Astrocyte (in vitro differentiated cells and primary cell): ENCODE results near the gene PCYT1A. TPM values are rescaled to one million over a fixed set of nuclear protein-coding genes. Genes with fewer than 3 reads are reported as not detected.

Source experiments
- DNase-seq: peaks from one replicate; pipeline ENCODE4 v3.0.0-alpha.2; 2010; ENCODE audit warnings: low read depth
- FAIRE-seq: peaks from 2 replicates; lab custom pipeline; 2011; peaks lifted over from hg19 to GRCh38; lab: Jason Lieb, UNC
- H2AFZ ChIP-seq: 2 replicates; pipeline ENCODE4 v1.6.0; 2012; ENCODE audit warnings: low read depth, low read length, inconsistent platforms
- H3K27ac ChIP-seq: 2 replicates; pipeline ENCODE4 v1.5.1; 2011; ENCODE audit warnings: low read depth, low read length, inconsistent platforms
- H3K27me3 ChIP-seq: 2 replicates; pipeline ENCODE4 v1.6.0; 2011; ENCODE audit warnings: low read length, inconsistent platforms; ENCODE audit not compliant: insufficient read depth
- H3K36me3 ChIP-seq: 2 replicates; pipeline ENCODE4 v1.5.1; 2011; ENCODE audit warnings: low read length, inconsistent platforms; ENCODE audit not compliant: insufficient read depth
- H3K4me1 ChIP-seq: 2 replicates; pipeline ENCODE4 v1.5.1; 2011; ENCODE audit warnings: low read length, inconsistent platforms; ENCODE audit not compliant: insufficient read depth
- H3K4me2 ChIP-seq: 2 replicates; pipeline ENCODE4 v1.6.0; 2012; ENCODE audit warnings: low read length, inconsistent platforms
- H3K4me3 ChIP-seq: 2 replicates; pipeline ENCODE4 v1.5.1; 2011; ENCODE audit warnings: low read depth, mild to moderate bottlenecking, low read length, inconsistent platforms; ENCODE audit not compliant: insufficient read depth
- H3K79me2 ChIP-seq: 2 replicates; pipeline ENCODE4 v1.6.0; 2012; ENCODE audit warnings: mild to moderate bottlenecking, low read length, inconsistent platforms; ENCODE audit not compliant: insufficient read depth
- H3K9ac ChIP-seq: 2 replicates; pipeline ENCODE4 v1.6.0; 2012; ENCODE audit warnings: mild to moderate bottlenecking, low read length, inconsistent platforms
- H3K9me3 ChIP-seq: 2 replicates; pipeline ENCODE4 v1.5.1; 2012; ENCODE audit warnings: low read depth, mild to moderate bottlenecking, low read length, inconsistent platforms; ENCODE audit not compliant: insufficient read depth
- H4K20me1 ChIP-seq: 2 replicates; pipeline ENCODE4 v1.6.0; 2012; ENCODE audit warnings: low read length, inconsistent platforms; ENCODE audit not compliant: insufficient read depth
- H3K27ac Mint-ChIP-seq: one replicate; pipeline ENCODE4 v1.8.0; 2021; ENCODE audit warnings: mild to moderate bottlenecking, mixed read lengths; ENCODE audit not compliant: unreplicated experiment
- H3K27me3 Mint-ChIP-seq: one replicate; pipeline ENCODE4 v1.8.0; 2021; ENCODE audit warnings: low read depth, mixed read lengths; ENCODE audit not compliant: unreplicated experiment
- H3K36me3 Mint-ChIP-seq: one replicate; pipeline ENCODE4 v1.8.0; 2021; ENCODE audit warnings: low read depth, mixed read lengths; ENCODE audit not compliant: unreplicated experiment
- H3K4me1 Mint-ChIP-seq: one replicate; pipeline ENCODE4 v1.8.0; 2021; ENCODE audit warnings: low read depth, mixed read lengths; ENCODE audit not compliant: unreplicated experiment
- H3K4me3 Mint-ChIP-seq: one replicate; pipeline ENCODE4 v1.8.0; 2021; ENCODE audit warnings: mild to moderate bottlenecking, moderate library complexity, mixed read lengths; ENCODE audit not compliant: unreplicated experiment
- H3K9me3 Mint-ChIP-seq: one replicate; pipeline ENCODE4 v1.8.0; 2021; ENCODE audit warnings: mild to moderate bottlenecking, mixed read lengths; ENCODE audit not compliant: unreplicated experiment
- EZH2 ChIP-seq: IDR thresholded peaks from 2 replicates; pipeline ENCODE4 v1.6.1; 2012; ENCODE audit warnings: mild to moderate bottlenecking, low read length, inconsistent platforms; ENCODE audit not compliant: insufficient read depth
- total RNA-seq: library from RNA; stranded (reverse); gene quantifications from 2 replicates; pipeline ENCODE4 v1.2.1, GENCODE V29; 2021
- TF ChIP-seq, protein P1 (sequence below): IDR thresholded peaks from 2 replicates; pipeline ENCODE4 v1.5.1; 2011; ENCODE audit warnings: low read depth, mild to moderate bottlenecking, inconsistent platforms, low read length, moderate library complexity; ENCODE audit not compliant: insufficient read depth

Gene PCYT1A
- total RNA-seq, 1 donor from 2014 or later = 92.6 TPM

DNA sequence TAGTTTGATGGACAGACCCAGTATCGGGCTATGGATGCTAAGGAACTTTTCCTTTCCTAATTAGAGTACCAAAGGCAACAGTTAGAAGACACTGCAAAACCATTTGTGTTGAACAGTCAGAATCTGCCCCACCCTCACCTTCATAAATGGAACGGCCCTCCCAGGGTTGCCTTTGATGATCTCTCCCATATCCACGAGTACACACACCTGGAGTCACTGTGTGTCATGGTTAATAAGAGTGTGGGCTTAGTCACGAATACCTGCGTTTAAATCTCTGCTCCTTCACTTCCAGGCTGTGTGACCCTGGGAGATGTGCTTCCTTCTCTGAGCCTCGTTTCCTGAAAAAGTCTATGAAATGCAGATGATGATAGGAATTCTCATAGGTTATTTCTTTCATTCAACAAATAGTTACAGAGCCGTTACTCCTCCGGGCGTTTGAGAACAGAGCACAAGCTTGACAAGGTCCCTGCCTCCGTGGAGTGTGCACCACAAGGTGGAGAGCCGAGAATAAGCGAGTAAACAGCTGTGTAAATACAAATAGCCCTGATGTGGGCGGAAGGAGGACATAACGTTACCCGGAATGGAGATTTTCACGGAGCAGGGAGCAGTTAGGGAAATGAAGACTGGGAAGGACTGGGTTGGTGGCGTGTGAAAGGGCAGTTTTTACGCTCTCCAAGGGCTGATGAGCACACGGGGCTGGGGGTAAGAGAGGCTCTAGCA lies 64.5 kb downstream of the PCYT1A start:
- no peak overlapping the region for H3K4me3 ChIP-seq
- H3K4me2 ChIP-seq = no peak overlapping the region
- H3K4me1 ChIP-seq = peaks cover 9% of the 10 kb centered on the region
- no peaks in the 10 kb centered on the region for H3K9me3 ChIP-seq
- no peak overlapping the region for H3K27ac ChIP-seq
- FAIRE-seq (no peak), DNase-seq (no peak)
- peaks cover 5% of the 10 kb centered on the region for H3K36me3 Mint-ChIP-seq
- no peaks in the 10 kb centered on the region for H3K9me3 Mint-ChIP-seq
- H3K27me3 ChIP-seq = peaks cover 3% of the 10 kb centered on the region
- no peak overlapping the region for H3K4me3 Mint-ChIP-seq
- H3K9ac ChIP-seq = no peak overlapping the region
- H3K36me3 ChIP-seq = no peaks in the 10 kb centered on the region
- peaks cover 13% of the 10 kb centered on the region for H3K4me1 Mint-ChIP-seq
- H4K20me1 ChIP-seq = no peaks in the 10 kb centered on the region
- no peak overlapping the region for H3K27ac Mint-ChIP-seq
- no peaks in the 10 kb centered on the region for H3K79me2 ChIP-seq
- H2AFZ ChIP-seq = no peak overlapping the region
- no peaks in the 10 kb centered on the region for H3K27me3 Mint-ChIP-seq
- no peak for TF ChIP-seq EZH2
- TF ChIP-seq, protein P1, sequence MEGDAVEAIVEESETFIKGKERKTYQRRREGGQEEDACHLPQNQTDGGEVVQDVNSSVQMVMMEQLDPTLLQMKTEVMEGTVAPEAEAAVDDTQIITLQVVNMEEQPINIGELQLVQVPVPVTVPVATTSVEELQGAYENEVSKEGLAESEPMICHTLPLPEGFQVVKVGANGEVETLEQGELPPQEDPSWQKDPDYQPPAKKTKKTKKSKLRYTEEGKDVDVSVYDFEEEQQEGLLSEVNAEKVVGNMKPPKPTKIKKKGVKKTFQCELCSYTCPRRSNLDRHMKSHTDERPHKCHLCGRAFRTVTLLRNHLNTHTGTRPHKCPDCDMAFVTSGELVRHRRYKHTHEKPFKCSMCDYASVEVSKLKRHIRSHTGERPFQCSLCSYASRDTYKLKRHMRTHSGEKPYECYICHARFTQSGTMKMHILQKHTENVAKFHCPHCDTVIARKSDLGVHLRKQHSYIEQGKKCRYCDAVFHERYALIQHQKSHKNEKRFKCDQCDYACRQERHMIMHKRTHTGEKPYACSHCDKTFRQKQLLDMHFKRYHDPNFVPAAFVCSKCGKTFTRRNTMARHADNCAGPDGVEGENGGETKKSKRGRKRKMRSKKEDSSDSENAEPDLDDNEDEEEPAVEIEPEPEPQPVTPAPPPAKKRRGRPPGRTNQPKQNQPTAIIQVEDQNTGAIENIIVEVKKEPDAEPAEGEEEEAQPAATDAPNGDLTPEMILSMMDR = no peak

DNA sequence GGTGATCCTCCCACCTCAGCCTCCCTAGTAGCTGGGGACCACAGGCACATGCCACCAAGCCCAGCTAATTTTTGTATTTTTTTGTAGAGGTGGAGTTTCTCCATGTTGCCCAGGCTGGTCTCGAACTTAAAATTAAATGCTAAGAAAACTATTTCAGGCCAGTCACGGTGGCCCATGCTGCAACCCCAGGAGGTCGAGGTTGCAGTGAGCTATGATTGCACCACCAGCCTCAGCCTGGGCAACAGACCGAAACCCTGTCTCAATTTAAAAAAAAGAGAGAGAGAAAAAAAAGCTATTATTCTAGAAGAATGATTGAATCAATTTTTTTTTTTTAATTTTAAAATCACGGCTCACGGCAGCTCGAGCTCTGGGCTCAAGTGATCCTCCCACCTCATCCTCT lies 66.5 kb downstream of the PCYT1A start:
- no peak overlapping the region for H3K9ac ChIP-seq
- H3K4me3 ChIP-seq = no peak overlapping the region
- TF ChIP-seq EZH2 = no peak
- TF ChIP-seq, protein P1 = no peak
- H3K36me3 Mint-ChIP-seq = peaks cover 5% of the 10 kb centered on the region
- DNase-seq (no peak), FAIRE-seq (no peak)
- H3K27ac Mint-ChIP-seq = no peak overlapping the region
- no peaks in the 10 kb centered on the region for H3K36me3 ChIP-seq
- H3K4me2 ChIP-seq = no peak overlapping the region
- peaks cover 5% of the 10 kb centered on the region for H3K4me1 Mint-ChIP-seq
- no peaks in the 10 kb centered on the region for H3K79me2 ChIP-seq
- H2AFZ ChIP-seq = no peak overlapping the region
- H3K4me1 ChIP-seq = peaks cover 9% of the 10 kb centered on the region
- no peaks in the 10 kb centered on the region for H4K20me1 ChIP-seq
- H3K9me3 Mint-ChIP-seq = no peaks in the 10 kb centered on the region
- no peaks in the 10 kb centered on the region for H3K9me3 ChIP-seq
- H3K27me3 ChIP-seq = peaks cover 3% of the 10 kb centered on the region
- H3K27me3 Mint-ChIP-seq = no peaks in the 10 kb centered on the region
- no peak overlapping the region for H3K4me3 Mint-ChIP-seq
- H3K27ac ChIP-seq = no peak overlapping the region

DNA sequence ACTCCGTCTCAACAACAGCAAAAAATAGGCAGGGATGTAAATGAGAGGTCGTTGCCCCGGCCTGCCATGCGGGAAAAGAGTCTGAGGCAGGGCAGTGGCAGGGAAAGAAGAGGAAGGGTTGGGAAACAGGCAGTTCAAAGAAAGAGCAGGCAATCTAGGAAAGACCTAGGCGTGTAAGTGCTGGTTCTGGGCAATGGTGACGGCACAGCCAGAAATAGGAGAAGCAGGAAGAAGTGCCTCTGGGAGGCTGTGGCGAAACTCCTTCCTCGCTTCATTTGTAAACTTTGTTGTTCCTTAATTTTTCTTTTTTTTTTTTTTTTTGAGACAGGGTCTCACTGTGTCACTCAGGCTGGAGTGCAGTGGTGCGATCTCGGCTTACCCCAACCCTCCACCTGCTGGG lies 66.9 kb downstream of the PCYT1A start:
- Histone ChIP-seq H4K20me1 (no peaks in the 10 kb centered on the region), H3K4me2 (no peak overlapping the region), H3K27ac (no peak overlapping the region), H3K4me1 (peaks cover 9% of the 10 kb centered on the region), H3K4me3 (no peak overlapping the region), H3K27me3 (peaks cover 3% of the 10 kb centered on the region), H3K79me2 (no peaks in the 10 kb centered on the region), H3K9ac (no peak overlapping the region), H3K9me3 (no peaks in the 10 kb centered on the region), H3K36me3 (no peaks in the 10 kb centered on the region), H2AFZ (no peak overlapping the region)
- DNase-seq (no peak), FAIRE-seq (no peak)
- H3K27ac Mint-ChIP-seq = no peak overlapping the region
- peaks cover 5% of the 10 kb centered on the region for H3K36me3 Mint-ChIP-seq
- peaks cover 5% of the 10 kb centered on the region for H3K4me1 Mint-ChIP-seq
- TF ChIP-seq, protein P1 = no peak
- no peak for TF ChIP-seq EZH2
- H3K4me3 Mint-ChIP-seq = no peak overlapping the region
- H3K9me3 Mint-ChIP-seq = no peaks in the 10 kb centered on the region
- H3K27me3 Mint-ChIP-seq = peaks cover 3% of the 10 kb centered on the region
